Measurements from ENCODE around the gene CRYBG3.

CRYBG3 gene

DNA sequence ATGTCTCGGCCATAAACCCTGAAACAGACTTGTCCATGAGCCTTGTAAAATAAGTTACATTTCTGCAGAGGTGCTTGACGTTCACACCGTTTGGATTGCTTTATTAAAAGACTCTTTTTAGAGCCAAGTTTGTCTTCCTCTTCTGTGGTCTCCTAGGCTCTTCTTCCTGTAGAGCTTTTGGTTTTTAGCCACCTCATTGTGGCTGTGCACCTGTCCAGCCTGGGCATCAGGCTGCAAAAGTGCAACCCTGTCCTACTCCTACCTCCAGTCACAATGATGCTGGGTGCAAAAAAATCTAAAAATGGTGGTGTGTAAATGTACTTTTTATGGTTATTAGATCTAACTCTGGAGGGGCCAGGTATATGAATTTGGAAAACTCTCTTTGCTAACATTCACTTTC is 153.2 kb downstream of the CRYBG3 start:
- no peak for DNase-seq (ENCODE audit: low read depth)

- DNase-seq (ENCODE audit: low read depth): no peak
Observed at GRCh38 chr3:97975466-97975865, 153.7 kb downstream of the CRYBG3 start.

DNA sequence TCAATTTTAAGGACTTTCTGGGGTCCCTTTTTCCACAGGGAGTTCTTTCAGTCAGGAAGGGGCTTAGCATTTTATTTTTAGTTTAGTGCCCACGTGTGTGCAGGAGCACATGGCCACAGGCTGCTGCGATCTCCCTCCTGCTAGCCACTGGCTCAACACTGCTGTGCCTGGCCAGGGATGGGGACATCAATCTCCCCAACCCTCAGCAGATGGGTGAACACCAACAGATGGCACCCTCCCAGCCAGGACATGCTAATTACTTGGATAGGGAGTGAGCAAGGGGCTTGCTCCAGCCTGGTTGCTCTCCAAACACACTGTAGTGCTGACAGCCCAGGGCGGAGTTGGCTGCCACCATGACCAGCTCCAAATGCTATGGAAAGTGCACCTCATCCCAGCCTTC is 157.8 kb downstream of the CRYBG3 start:
- DNase-seq (ENCODE audit: low read depth): no peak

DNA sequence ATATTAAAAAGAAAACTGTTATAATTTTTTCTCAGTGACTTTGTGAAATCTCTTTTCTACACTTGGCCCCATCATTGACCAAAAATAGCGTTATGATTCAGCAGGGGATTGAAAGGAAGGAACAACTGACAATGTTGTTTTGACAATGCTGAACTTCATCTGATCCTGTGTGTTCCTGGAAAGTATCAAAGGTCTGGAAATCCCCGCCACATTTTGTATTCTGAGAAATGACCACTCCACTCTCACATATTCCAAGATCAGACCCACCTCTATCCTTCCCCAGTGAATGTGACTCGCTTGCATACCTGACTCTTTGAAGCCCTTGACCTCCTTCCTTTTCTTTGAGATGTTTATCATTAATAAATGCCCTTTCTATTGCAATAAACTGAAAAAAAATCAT is 160.1 kb downstream of the CRYBG3 start:
- DNase-seq (ENCODE audit: low read depth): no peak

DNA sequence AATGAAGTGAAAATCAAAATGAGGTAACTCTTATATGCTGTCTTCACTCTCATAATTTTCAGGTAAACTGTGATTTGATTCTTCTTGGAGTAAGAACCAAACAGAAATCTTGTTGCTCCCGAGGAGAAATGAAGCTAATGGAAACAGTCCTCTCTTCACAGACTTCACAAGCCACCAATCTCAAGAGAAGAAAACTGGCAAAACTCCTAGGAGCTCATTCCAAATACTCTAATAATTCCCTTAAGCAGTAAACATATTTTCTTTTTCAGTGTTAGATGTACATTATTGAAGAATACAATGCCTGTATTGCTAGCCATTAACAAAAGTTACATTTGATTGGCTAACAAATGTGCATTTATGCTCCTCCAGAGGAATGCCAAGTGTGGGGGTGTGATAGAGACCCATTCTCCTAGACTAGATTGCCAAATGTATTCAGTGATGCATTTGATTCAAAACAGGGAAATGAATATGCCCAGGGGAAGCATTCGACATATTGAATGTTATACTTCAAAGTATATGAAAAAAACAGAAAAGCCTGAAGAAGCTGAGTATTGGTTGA is 162.2 kb downstream of the CRYBG3 start:
- DNase-seq (ENCODE audit: low read depth): no peak

- DNase-seq (ENCODE audit: low read depth): no peak
Observed at GRCh38 chr3:97987306-97987705, 165.5 kb downstream of the CRYBG3 start.

DNA sequence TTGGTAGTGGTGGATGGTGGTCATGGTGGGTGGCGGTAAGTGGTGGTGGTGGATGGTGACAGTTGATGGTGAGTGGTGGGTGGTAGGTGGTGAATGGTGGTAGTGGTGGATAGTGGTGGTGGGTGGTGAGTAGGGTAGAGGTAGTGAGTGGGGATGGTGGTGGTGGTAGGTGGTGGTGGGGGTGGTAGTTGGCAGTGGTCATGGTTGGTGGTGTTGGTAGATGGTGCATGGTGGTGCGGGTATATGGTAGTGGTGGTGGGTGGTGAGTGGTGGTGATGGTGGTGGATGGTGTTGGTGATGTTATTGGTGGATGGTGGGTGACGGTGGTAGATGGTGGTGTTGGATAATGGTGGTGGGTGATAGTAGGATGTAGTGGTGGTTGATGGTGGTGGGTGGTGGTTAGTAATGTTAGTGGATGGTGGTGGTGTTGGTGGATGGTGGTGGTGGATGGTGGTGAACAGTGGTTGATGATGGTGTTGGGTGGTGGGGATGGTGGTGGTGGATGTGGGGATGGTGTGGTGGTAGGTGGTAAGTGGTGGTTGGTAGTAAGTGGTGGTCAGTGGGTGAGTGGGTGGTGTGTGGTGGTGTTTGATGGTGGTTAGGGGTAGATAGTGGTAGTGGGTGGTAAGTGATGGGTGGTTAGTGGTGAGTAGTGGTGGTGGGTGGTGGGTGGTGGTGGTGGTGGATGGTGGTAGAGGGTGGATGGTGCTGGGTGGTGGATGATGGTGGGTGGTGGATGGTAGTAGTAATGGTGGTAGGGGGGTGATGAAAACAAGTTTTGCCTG is 167.2 kb downstream of the CRYBG3 start:
- no peak for DNase-seq (ENCODE audit: low read depth)

- DNase-seq (ENCODE audit: low read depth): no peak
Observed at GRCh38 chr3:97990624-97991292, 168.9 kb downstream of the CRYBG3 start.

- no peak for DNase-seq (ENCODE audit: low read depth)
Observed at GRCh38 chr3:97991293-97991682, 169.5 kb downstream of the CRYBG3 start.

- no peak for DNase-seq (ENCODE audit: low read depth)
Observed at GRCh38 chr3:97992547-97993173, 170.8 kb downstream of the CRYBG3 start.

GRCh38 chr3:97993526-97993925 is 171.7 kb downstream of the CRYBG3 start:
- DNase-seq (ENCODE audit: low read depth): no peak

- no peak for DNase-seq (ENCODE audit: low read depth)
Observed at GRCh38 chr3:97994328-97994945, 172.6 kb downstream of the CRYBG3 start.
